Transverse colon (tissue), 4 donors: ENCODE measurements around the gene ANKRD33B. TPM values are rescaled to one million over a fixed set of nuclear protein-coding genes. Genes with fewer than 3 reads are reported as not detected.

Source experiments
- DNase-seq: peaks from one replicate; pipeline ENCODE4 v3.0.0-alpha.2; 2019
- H3K27ac ChIP-seq, 4 donors: fragments of 200-600 bp; sonication (generic); 2 replicates each; pipeline ENCODE4 v1.5.1; 2016 to 2018; ENCODE audit warnings: inconsistent platforms in 4 of 4
- H3K27me3 ChIP-seq: fragments of 200-600 bp; sonication (generic); 2 replicates; pipeline ENCODE4 v1.5.1; 2017; ENCODE audit warnings: inconsistent platforms
- H3K36me3 ChIP-seq, 4 donors: fragments of 200-600 bp; sonication (generic); 2 replicates each; pipeline ENCODE4 v1.5.1; 2017 to 2019; ENCODE audit warnings: inconsistent platforms in 4 of 4
- H3K4me1 ChIP-seq, 4 donors: fragments of 200-600 bp; sonication (generic); 2 replicates each; pipeline ENCODE4 v1.5.1; 2017 to 2020; ENCODE audit warnings: inconsistent platforms in 4 of 4
- H3K4me3 ChIP-seq, 4 donors: fragments of 200-600 bp; sonication (generic); 1 replicate in 1 of 4; 2 replicates in 3 of 4; pipeline versions ENCODE4 v1.5.1 to v1.6.1; 2017 to 2019; ENCODE audit warnings: inconsistent platforms in 4 of 4
- H3K9me3 ChIP-seq, 2 donors: fragments of 200-600 bp; sonication (generic); 2 replicates each; pipeline ENCODE4 v1.5.1; 2017 to 2019; ENCODE audit warnings: inconsistent platforms in 2 of 2
- EP300 ChIP-seq: sonication (generic); formaldehyde crosslinking; IDR thresholded peaks from one replicate; pipeline ENCODE4 v1.6.1; 2017; ENCODE audit warnings: antibody characterized with exemption, low read depth
- POLR2A ChIP-seq: fragments of 450-650 bp; IDR thresholded peaks from one replicate; pipeline ENCODE4 v1.6.1; 2016; ENCODE audit warnings: antibody characterized with exemption, mild to moderate bottlenecking, moderate library complexity
- POLR2AphosphoS5 ChIP-seq, 3 donors: sonication (generic); formaldehyde crosslinking; IDR thresholded peaks; one replicate each; pipeline ENCODE4 v1.6.1; 2016; ENCODE audit warnings: antibody characterized with exemption in 3 of 3
- WGBS, 2 donors: methylation state at CpG; one replicate each; pipeline ENCODE4 v1.1.5; 2018; ENCODE audit warnings: low coverage in 1 of 2; 5-methylcytosine and 5-hydroxymethylcytosine counted together
- in situ Hi-C, 4 donors: fragments of 200-750 bp; cut with MboI; loops; one replicate each; pipeline versions ENCODE4 v1.15.0 to v1.15.1; 2017; ENCODE audit warnings: low sequenced_read_pairs in 3 of 4, low pct_ligation_motif_present in 1 of 4, low pct_unique_long_range_greater_than_20kb in 1 of 4
- intact Hi-C: fragments of 100-400 bp; cut with DNase I; formaldehyde crosslinking; loops from one replicate; pipeline ENCODE4 v1.15.1; 2023; ENCODE audit warnings: low total_unique reads
- total RNA-seq, 4 donors: library from RNA; depleted of rRNA; stranded (reverse); fragments of >200 nt; gene quantifications; one replicate each; pipeline ENCODE4 v1.1.0, GENCODE V29; 2016
- TF ChIP-seq, protein P1 (sequence below), 5 experiments: fragments of 200-600 bp in 3 of 5; fragments of 450-650 bp in 2 of 5; sonication (generic) in 3 of 5; IDR thresholded peaks; 1 replicate in 2 of 5; 2 replicates in 3 of 5; pipeline ENCODE4 v1.5.1; 2016 to 2017; ENCODE audit warnings: antibody characterized with exemption in 5 of 5, inconsistent platforms in 3 of 5, mild to moderate bottlenecking in 2 of 5, moderate library complexity in 1 of 5

Gene ANKRD33B
- total RNA-seq, 4 donors from 2014 or later, result 0.20 to 3.2 (median 1.4) TPM

DNA sequence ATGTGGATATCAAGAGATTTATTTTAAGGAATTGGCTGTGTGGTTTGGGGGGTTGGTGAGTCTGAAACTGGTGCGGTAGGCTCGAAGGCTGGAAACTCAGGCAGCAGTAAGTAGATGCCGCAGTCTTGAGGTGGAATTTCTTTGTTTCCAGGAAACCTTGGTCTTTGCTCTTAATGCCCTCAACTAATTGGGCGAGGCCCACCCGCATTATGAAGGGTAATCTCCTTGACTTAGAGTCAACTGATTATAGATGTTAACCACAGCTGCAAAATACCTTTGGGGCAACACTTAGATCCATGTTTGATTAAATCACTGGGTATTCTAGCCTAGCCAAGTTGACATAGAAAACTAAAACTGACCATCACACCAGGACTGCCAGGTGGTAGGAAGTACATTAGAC is 83.8 kb downstream of the ANKRD33B start:
- H3K4me3 ChIP-seq, result no peak overlapping the region
- no peak for DNase-seq
- no peaks in the 10 kb centered on the region for H3K9me3 ChIP-seq
- 96% methylated on average over 5 of the region's 5 CpGs; no CpG with 5 or more reads in 1 of the 2 donors for WGBS, 2 donors
- no peaks in the 10 kb centered on the region for H3K36me3 ChIP-seq
- TF ChIP-seq POLR2AphosphoS5 (IDR thresholded peaks at IDR 0.05) (no peak), EP300 (no peak), POLR2A (no peak)
- TF ChIP-seq, protein P1, sequence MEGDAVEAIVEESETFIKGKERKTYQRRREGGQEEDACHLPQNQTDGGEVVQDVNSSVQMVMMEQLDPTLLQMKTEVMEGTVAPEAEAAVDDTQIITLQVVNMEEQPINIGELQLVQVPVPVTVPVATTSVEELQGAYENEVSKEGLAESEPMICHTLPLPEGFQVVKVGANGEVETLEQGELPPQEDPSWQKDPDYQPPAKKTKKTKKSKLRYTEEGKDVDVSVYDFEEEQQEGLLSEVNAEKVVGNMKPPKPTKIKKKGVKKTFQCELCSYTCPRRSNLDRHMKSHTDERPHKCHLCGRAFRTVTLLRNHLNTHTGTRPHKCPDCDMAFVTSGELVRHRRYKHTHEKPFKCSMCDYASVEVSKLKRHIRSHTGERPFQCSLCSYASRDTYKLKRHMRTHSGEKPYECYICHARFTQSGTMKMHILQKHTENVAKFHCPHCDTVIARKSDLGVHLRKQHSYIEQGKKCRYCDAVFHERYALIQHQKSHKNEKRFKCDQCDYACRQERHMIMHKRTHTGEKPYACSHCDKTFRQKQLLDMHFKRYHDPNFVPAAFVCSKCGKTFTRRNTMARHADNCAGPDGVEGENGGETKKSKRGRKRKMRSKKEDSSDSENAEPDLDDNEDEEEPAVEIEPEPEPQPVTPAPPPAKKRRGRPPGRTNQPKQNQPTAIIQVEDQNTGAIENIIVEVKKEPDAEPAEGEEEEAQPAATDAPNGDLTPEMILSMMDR (IDR thresholded peaks at IDR 0.05), result no peak
- peaks cover 15% of the 10 kb centered on the region for H3K27me3 ChIP-seq
- no peaks in the 10 kb centered on the region for H3K4me1 ChIP-seq
- in situ Hi-C loops, result loop anchor here in 3 of 4 donors (25.0 kb wide), 1 partner anchor 360 kb away; no protein-coding TSS in a partner anchor
- no peak overlapping the region for H3K27ac ChIP-seq
- intact Hi-C loops, result no loop called here

DNA sequence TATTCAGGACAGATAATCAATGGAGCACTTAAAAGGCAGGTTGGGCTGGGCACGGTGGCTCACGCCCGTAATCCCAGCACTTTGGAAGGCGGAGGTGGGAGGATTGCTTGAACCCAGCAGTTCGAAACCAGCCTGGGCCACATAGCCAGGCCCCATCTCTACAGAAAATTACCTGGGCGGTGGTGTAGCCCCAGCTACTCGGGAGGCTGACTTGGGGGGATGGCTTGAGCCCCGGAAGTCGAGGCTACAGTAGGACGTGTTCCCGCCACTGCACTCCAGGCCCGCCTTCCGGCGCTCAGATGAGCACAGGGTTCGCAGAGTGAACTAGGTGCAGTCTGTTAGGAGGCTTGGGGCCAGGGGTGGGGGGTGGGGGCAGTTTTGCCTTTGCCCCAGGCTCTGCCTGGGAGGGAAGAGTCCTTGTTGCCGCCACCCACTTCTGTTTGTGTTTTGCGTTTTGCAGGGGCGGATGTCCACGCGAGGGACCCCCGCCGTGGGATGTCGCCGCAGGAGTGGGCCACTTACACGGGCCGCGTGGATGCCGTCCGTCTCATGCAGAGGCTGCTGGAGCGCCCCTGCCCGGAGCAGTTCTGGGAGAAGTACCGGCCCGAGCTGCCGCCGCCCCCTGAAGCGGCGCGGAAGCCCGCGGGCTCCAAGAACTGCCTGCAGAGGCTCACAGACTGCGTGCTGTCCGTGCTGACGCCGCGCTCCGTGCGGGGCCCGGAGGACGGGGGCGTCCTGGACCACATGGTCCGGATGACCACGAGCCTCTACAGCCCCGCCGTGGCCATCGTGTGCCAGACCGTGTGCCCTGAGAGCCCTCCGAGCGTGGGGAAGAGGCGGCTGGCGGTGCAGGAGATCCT is 85.2 kb downstream of the ANKRD33B start:
- H3K9me3 ChIP-seq, result no peaks in the 10 kb centered on the region
- no peak overlapping the region for H3K27ac ChIP-seq
- intact Hi-C loops, result no loop called here
- no peak overlapping the region for H3K4me3 ChIP-seq
- in situ Hi-C loops, result loop anchor here in 3 of 4 donors (25.0 kb wide), 1 partner anchor 362 kb away; no protein-coding TSS in a partner anchor
- H3K27me3 ChIP-seq, result peaks cover 15% of the 10 kb centered on the region
- TF ChIP-seq POLR2AphosphoS5 (IDR thresholded peaks at IDR 0.05), result no peak
- TF ChIP-seq, protein P1 (IDR thresholded peaks at IDR 0.05), result no peak
- TF ChIP-seq POLR2A, result no peak
- TF ChIP-seq EP300, result no peak
- no peaks in the 10 kb centered on the region for H3K4me1 ChIP-seq
- no peaks in the 10 kb centered on the region for H3K36me3 ChIP-seq
- 87 to 88% methylated on average over 4 to 48 of the region's 60 CpGs for WGBS, 2 donors
- DNase-seq, result no peak

DNA sequence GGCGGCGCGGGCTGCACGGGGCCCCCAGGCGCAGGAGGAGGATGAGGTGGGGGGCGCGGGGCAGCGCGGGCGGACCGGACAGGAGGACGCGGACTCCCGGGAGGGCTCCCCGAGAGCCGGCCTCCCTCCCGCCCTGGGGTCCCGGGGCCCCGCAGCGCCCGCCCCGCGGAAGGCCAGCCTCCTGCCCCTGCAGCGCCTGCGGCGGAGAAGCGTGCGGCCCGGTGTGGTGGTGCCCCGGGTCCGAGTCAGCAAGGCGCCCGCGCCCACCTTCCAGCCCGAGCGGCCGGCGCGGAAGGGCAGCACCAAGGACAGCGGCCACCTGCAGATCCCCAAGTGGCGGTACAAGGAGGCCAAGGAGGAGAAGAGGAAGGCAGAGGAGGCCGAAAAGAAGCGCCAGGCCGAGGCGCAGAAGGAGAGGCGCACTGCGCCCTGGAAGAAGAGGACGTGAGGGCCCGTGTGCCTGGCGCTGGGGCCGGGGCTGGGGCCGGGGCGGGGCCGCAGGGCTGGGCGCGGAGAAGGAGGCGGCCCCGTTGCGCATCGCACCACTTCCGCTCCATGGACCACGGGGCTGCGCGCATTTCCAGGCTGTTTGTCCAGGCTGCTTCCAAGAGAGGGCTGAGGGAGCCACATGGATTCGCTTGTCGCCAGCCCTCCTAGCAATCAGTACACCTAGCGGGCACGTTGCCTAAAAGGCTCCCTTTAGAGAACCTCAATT is 86.0 kb downstream of the ANKRD33B start:
- Histone ChIP-seq H3K27me3 (peaks cover 15% of the 10 kb centered on the region), H3K27ac (no peak overlapping the region), H3K9me3 (no peaks in the 10 kb centered on the region), H3K4me3 (no peak overlapping the region), H3K4me1 (no peaks in the 10 kb centered on the region), H3K36me3 (no peaks in the 10 kb centered on the region)
- TF ChIP-seq, protein P1 (IDR thresholded peaks at IDR 0.05), result no peak
- TF ChIP-seq POLR2A (no peak), POLR2AphosphoS5 (IDR thresholded peaks at IDR 0.05) (no peak), EP300 (no peak)
- intact Hi-C loops, result no loop called here
- 54 to 78% methylated on average over 2 to 64 of the region's 68 CpGs for WGBS, 2 donors
- in situ Hi-C loops, result loop anchor here in 3 of 4 donors (25.0 kb wide), 1 partner anchor 363 kb away; no protein-coding TSS in a partner anchor
- no peak for DNase-seq

DNA sequence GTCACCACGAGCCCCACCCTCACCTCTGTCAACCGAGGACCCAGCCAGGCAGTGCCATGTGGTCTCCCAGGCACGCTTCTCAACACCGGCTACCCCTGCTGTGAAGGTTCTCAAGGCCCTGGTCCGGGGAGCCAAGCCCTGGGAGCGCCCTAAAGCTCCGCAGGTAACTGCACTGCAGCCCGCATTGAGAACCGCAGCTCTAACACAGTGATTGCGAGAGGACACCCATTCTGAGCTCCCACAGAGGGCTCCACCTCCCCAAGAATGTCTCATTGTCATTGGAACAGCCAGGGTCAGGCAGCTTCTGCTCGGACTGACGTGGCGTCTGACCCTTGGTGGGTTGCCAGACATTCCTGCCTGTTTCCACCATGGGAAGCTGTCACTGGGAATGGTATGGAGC is 88.3 kb downstream of the ANKRD33B start:
- intact Hi-C loops, result no loop called here
- TF ChIP-seq POLR2AphosphoS5 (IDR thresholded peaks at IDR 0.05), result no peak
- no peak for TF ChIP-seq EP300
- TF ChIP-seq, protein P1 (IDR thresholded peaks at IDR 0.05), result no peak
- no peak for TF ChIP-seq POLR2A
- WGBS, 2 donors, result 86% methylated on average over 13 of the region's 13 CpGs; no CpG with 5 or more reads in 1 of the 2 donors
- DNase-seq, result no peak
- Histone ChIP-seq H3K4me3 (no peak overlapping the region), H3K27ac (no peak overlapping the region), H3K36me3 (no peaks in the 10 kb centered on the region), H3K9me3 (no peaks in the 10 kb centered on the region), H3K27me3 (peaks cover 15% of the 10 kb centered on the region), H3K4me1 (no peaks in the 10 kb centered on the region)
- in situ Hi-C loops, result no loop called here
